Measurements from ENCODE around the gene AMD1.

Gene AMD1

DNA sequence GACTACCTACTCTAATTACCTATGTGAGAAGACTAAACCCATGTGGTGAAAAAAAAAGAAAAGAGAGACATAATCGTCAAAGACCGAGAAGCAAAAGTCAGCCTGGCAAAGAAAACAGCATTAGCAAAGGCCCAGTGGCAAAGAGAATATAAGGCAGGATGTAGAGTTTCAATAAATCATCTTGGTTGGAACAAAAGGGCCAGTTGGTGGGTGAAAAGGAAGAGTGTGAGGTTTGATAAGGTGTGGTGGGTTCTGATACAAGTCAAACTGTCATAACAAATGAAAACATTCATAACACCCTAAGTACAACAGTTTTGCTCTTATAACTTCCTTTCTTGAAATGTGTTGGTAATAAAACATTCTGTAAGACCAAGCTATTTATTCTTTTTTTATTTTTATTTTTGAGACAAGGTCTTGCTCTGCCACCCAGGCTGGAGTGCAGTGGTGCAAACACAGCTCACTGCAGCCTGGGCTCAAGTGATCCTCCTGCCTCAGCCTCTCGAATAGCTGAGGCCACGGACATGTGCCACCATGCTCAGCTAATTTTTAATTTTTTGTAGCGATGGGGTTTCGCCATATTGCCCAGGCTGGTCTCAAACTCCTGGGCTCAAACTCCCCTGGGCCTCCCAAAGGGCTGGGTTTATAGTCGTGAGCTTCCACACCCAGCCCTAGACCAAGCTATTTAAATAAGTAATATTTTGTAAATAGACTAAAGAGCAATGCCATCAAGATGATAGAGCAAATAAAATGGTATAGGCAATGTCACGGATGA, 65.0 kb downstream of the AMD1 start:
- no peak for DNase-seq

DNA sequence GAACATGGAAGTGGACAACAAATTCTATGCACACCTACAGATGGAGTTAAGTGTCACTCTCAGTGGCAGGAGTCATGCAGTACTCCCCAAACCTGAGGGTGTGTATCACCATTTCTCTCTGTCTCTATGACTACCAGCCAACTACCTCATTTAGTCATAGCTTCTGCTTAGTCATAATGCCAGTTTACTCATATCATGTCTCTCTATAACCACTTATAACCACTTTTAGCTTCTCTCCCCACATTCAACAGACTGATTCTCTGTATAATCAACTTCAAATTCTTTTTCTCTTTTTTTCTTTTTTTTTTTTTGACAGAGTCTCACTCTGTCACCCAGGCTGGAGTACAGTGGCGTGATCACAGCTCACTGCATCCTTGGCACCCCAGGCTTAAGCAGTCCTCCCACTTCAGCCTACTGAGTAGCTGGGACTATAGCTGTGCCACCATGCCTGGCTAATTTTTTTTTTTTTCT, 70.1 kb downstream of the AMD1 start:
- no peak for DNase-seq

Data from NCI-H187 (cell line).